HG03135 (cell line): Measurements from ENCODE around the gene CYP4A11.
"Not testable (repeated sequence)": the region's sequence is repeated elsewhere in the genome, so short reads cannot be mapped to it uniquely, and the experiment has no call there.

ENCODE experiments used
- ATAC-seq: cut with Tn5 transposase; IDR thresholded peaks from one replicate; pipeline ENCODE4 v1.9.1; 2021; ENCODE audit warnings: mild to moderate bottlenecking, moderate library complexity; ENCODE audit not compliant: unreplicated experiment

CYP4A11 gene

DNA sequence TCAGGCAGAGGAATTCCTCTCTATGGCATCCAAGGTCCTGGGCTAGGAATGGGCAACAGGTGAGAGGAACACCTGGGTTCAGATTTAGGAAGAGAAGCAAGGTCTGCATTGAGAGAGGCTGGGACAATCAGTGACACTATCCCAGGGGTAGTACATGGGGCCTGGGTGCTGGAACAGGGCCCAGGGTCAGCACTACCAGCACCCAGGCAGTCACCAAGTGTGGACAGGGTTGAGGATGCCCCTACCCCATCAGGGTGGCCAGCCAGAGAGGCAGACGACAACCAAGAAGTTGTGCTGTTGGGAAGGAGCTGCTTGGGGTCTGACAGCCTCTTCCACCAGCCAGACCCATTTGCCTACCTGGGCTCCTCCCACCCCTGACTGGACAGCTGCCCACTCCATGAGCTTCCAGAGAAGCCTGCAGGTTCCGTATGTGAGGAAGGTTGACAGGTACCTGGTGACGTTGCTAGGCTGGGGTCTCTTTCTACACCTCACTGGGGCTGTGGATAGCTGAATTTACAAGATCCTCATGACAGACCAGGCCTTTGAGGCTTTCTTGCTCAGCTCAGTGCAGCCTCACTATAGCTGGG is 13.9 kb downstream of the CYP4A11 start:
- no peak for ATAC-seq

DNA sequence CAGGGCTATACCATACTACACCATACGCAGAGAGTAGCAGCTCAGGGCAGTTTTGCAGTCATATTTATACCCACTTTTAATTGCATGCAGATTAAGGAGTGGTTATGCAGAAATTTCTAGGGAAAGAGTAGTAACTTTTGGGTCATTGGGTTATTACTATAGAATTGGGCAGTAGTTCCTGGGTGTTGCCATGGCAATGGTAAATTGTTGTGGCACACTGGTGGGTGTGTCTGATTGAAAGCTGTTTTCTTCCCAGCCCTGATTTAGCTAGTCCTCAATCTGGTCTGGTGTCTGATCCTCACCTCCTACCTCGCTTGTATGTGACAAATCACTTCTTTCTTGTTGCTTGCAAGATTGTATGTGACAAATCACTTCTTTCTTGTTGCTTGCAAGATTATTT is 30.5 kb downstream of the CYP4A11 start:
- ATAC-seq = no peak

DNA sequence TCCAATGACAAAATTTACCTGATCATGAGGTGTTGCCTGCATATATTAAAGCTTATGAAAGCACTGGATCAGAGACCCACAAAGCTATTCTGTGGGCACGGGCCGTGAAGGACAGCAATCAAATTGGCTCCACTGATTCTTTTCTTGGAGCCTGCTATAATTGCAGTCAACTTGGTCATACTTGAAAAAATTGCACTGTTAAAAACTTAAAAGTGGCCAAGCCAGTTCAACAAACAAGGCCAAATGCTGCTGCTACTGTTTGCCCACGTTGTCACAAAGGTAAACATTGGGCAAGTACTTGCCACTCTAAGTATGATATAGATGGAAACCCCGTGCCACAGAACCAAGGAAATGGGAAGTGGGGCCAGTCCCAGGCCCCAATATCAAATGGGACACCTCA is 37.8 kb downstream of the CYP4A11 start:
- ATAC-seq = no peak

DNA sequence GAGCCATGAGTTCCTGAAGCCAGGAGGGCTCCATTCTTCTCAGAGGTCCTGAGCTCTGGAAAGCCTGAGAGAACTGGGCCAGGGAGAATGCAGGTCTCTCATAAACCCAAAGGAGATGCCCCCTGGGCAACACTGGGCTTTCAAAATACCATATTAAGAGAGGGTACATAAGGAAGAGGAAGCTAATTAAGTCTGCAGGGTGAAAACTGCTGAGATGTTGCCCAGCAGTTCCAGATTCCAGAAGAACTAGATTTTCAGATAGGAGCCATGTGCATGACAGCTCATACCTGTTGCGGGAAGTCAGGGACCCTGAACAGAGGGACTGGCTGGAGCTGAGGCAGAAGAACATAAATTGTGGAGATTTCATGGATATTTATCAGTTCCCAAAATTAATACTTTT is 40.9 kb downstream of the CYP4A11 start:
- no peak for ATAC-seq

DNA sequence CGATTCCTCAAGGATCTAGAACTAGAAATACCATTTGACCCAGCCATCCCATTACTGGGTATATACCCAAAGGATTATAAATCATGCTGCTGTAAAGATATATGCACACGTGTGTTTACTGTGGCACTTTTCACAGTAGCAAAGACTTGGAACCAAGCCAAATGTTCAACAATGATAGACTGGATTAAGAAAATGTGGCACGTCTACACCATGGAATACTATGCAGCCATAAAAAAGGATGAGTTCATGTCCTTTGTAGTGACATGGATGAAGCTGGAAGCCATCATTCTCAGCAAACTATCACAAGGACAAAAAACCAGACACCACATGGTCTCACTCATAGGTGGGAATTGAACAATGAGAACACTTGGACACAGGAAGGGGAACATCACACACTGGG is 59.6 kb downstream of the CYP4A11 start:
- not testable (repeated sequence) for ATAC-seq
